ENCODE results near the gene CNIH4. TPM values are rescaled to one million over a fixed set of nuclear protein-coding genes. Genes with fewer than 3 reads are reported as not detected.

Gene CNIH4
- total and polyA plus RNA-seq, 10 of the 15 experiments (the other 5 are each of a cell fraction or from before 2014, with no cell fraction given), result 23.2 to 173 (median 51.4) TPM

GRCh38 chr1:224381880-224382548 lies 25.3 kb downstream of the CNIH4 start (continued):
- TF ChIP-seq REST (IDR thresholded peaks at IDR 0.05; ENCODE audit: low read depth, low read length), result no peak
- TF ChIP-seq NR2F1 (conservative IDR thresholded peaks at IDR 0.05), result no peak
- TF ChIP-seq RAD51 (IDR thresholded peaks at IDR 0.05), result no peak
- no peak for TF ChIP-seq ETV6 (conservative IDR thresholded peaks at IDR 0.05 in 1 of 2, IDR thresholded peaks at IDR 0.05 in 1 of 2; ENCODE audit: borderline replicate concordance in 1 of 2, low read depth in 1 of 2)
- no peak for TF ChIP-seq PAX8 (IDR thresholded peaks at IDR 0.05)

- TF ChIP-seq CREM (IDR thresholded peaks at IDR 0.05; ENCODE audit: low read depth) (no peak), USF1 (IDR thresholded peaks at IDR 0.05; ENCODE audit: borderline replicate concordance, extremely low read length, insufficient read depth, low read depth, low read length) (no peak), ASH2L (IDR thresholded peaks at IDR 0.05; ENCODE audit: borderline replicate concordance, low read depth) (no peak)
- WGBS (ENCODE audit: insufficient coverage, insufficient replicate concordance, low lambda C conversion rate, missing lambda C conversion rate), result 84% methylated on average over 3 of the region's 3 CpGs
Measured at GRCh38 chr1:224383218-224383617, 26.5 kb downstream of the CNIH4 start.

More at GRCh38 chr1:224383218-224383617, 26.5 kb downstream of the CNIH4 start:
- peaks cover 23% of the 10 kb centered on the region for H3K4me1 ChIP-seq (ENCODE audit: control insufficient read depth, insufficient read depth, low read length)
- ATAC-seq, result no peak
- H3K9ac ChIP-seq (ENCODE audit: control insufficient read depth, insufficient read depth, low read length), result no peak overlapping the region
- ChIA-PET CTCF (interaction anchor here (0.7 to 2.0 kb wide), 4 partner anchors 12 to 266 kb away, joined by 3 to 7 read pairs (median 4); no protein-coding TSS in a partner anchor), SMC1A (ENCODE audit: uncharacterized antibody, unreplicated experiment) (interaction anchor here (0.9 to 2.2 kb wide), 6 partner anchors 12 to 511 kb away, joined by 3 to 9 read pairs (median 4); no protein-coding TSS in a partner anchor), RAD21 (ENCODE audit: unreplicated experiment) (interaction anchor here (1.1 kb wide), 2 partner anchors 26 to 50 kb away, joined by 3 read pairs; no protein-coding TSS in a partner anchor), POLR2A (interaction anchor here (0.9 kb wide), 1 partner anchor 39 kb away, joined by 5 read pairs; no protein-coding TSS in a partner anchor)
- no peak for FAIRE-seq
- no peaks in the 10 kb centered on the region for H3K79me2 ChIP-seq (ENCODE audit: control insufficient read depth, insufficient read depth, low read length)
- no peaks in the 10 kb centered on the region for H3K9me3 ChIP-seq (replicated peaks; ENCODE audit: control insufficient read depth, insufficient read depth, low read length)
- DNase-seq (ENCODE audit: low read depth, low spot score), result no peak
- no peaks in the 10 kb centered on the region for H4K20me1 ChIP-seq (ENCODE audit: control insufficient read depth, insufficient read depth)
- no peak overlapping the region for H3K27ac ChIP-seq (ENCODE audit: control insufficient read depth, insufficient read depth)
- peaks cover 0 to 4% of the 10 kb centered on the region in 2 experiments; a peak in 2 of 4 replicates for H3K36me3 ChIP-seq (ENCODE audit: control insufficient read depth in 2 of 2, insufficient read depth in 2 of 2, low read length in 1 of 2)
- no TSS peak for BruUV-seq (replicated peaks)
- H2AFZ ChIP-seq (ENCODE audit: control insufficient read depth, low read depth, low read length), result no peak overlapping the region
- no peak overlapping the region for H3K4me2 ChIP-seq (ENCODE audit: control insufficient read depth, insufficient read depth)
- intact Hi-C loops (cut with micrococcal nuclease; ENCODE audit: unreplicated experiment) (no loop called here), in situ Hi-C loops (cut with MboI) (no loop called here)
- H3K4me3 ChIP-seq, result no peak overlapping the region
- no peaks in the 10 kb centered on the region for H3K27me3 ChIP-seq (replicated peaks in 1 of 2; ENCODE audit: control insufficient read depth in 2 of 2, insufficient read depth in 2 of 2, low read length in 1 of 2)
